ENCODE measurements around the gene CDH23. TPM values are rescaled to one million over a fixed set of nuclear protein-coding genes. Genes with fewer than 3 reads are reported as not detected.

CDH23 gene
- total RNA-seq, 1 experiment from 2014 or later, result 0.07 TPM

GRCh38 chr10:71575934-71576801 lies 179.4 kb downstream of the CDH23 start:
- BruUV-seq (replicated peaks), result no TSS peak
- peaks cover 86% of the 10 kb centered on the region for H3K27me3 Mint-ChIP-seq (ENCODE audit: unreplicated experiment)

GRCh38 chr10:71576842-71577241 lies 180.1 kb downstream of the CDH23 start:
- Mint-ChIP-seq H3K36me3 (ENCODE audit: insufficient read depth, unreplicated experiment) (no peaks in the 10 kb centered on the region), H3K4me1 (ENCODE audit: low read depth, unreplicated experiment) (no peaks in the 10 kb centered on the region), H3K9me3 (ENCODE audit: low read depth, unreplicated experiment) (no peaks in the 10 kb centered on the region), H3K27ac (ENCODE audit: unreplicated experiment) (no peak overlapping the region), H3K4me3 (ENCODE audit: low read depth, unreplicated experiment) (no peak overlapping the region), H3K27me3 (ENCODE audit: unreplicated experiment) (peaks cover 79% of the 10 kb centered on the region)
- no peak for DNase-seq
- CTCF ChIA-PET, result interaction anchor here (1.3 kb wide), 1 partner anchor 25 kb away, joined by 4 read pairs; no protein-coding TSS in a partner anchor
- TF ChIP-seq CTCF (IDR thresholded peaks at IDR 0.05; ENCODE audit: unreplicated experiment), result no peak
- BruUV-seq (replicated peaks), result no TSS peak
- intact Hi-C loops (cut with micrococcal nuclease; ENCODE audit: unreplicated experiment), result no loop called here

More at GRCh38 chr10:71575934-71576801, 179.4 kb downstream of the CDH23 start:
- no peak overlapping the region for H3K4me3 Mint-ChIP-seq (ENCODE audit: low read depth, unreplicated experiment)
- CTCF ChIA-PET, result interaction anchor here (1.3 kb wide), 1 partner anchor 26 kb away, joined by 4 read pairs; no protein-coding TSS in a partner anchor
- intact Hi-C loops (cut with micrococcal nuclease; ENCODE audit: unreplicated experiment), result no loop called here
- TF ChIP-seq CTCF (IDR thresholded peaks at IDR 0.05; ENCODE audit: unreplicated experiment), result no peak
- H3K9me3 Mint-ChIP-seq (ENCODE audit: low read depth, unreplicated experiment), result no peaks in the 10 kb centered on the region
- no peaks in the 10 kb centered on the region for H3K4me1 Mint-ChIP-seq (ENCODE audit: low read depth, unreplicated experiment)
- no peak overlapping the region for H3K27ac Mint-ChIP-seq (ENCODE audit: unreplicated experiment)
- DNase-seq, result no peak
- no peaks in the 10 kb centered on the region for H3K36me3 Mint-ChIP-seq (ENCODE audit: insufficient read depth, unreplicated experiment)

GRCh38 chr10:71577345-71577744 lies 180.6 kb downstream of the CDH23 start:
- CTCF ChIA-PET, result interaction anchor here (1.3 kb wide), 1 partner anchor 25 kb away, joined by 4 read pairs; no protein-coding TSS in a partner anchor
- no peak overlapping the region for H3K4me3 Mint-ChIP-seq (ENCODE audit: low read depth, unreplicated experiment)
- H3K4me1 Mint-ChIP-seq (ENCODE audit: low read depth, unreplicated experiment), result no peaks in the 10 kb centered on the region
- no peak for DNase-seq
- no peak overlapping the region for H3K27ac Mint-ChIP-seq (ENCODE audit: unreplicated experiment)
- no peaks in the 10 kb centered on the region for H3K36me3 Mint-ChIP-seq (ENCODE audit: insufficient read depth, unreplicated experiment)
- intact Hi-C loops (cut with micrococcal nuclease; ENCODE audit: unreplicated experiment), result no loop called here
- BruUV-seq (replicated peaks), result no TSS peak
- no peaks in the 10 kb centered on the region for H3K9me3 Mint-ChIP-seq (ENCODE audit: low read depth, unreplicated experiment)
- no peak for TF ChIP-seq CTCF (IDR thresholded peaks at IDR 0.05; ENCODE audit: unreplicated experiment)
- peaks cover 74% of the 10 kb centered on the region for H3K27me3 Mint-ChIP-seq (ENCODE audit: unreplicated experiment)

GRCh38 chr10:71578069-71578468 lies 181.3 kb downstream of the CDH23 start:
- H3K9me3 Mint-ChIP-seq (ENCODE audit: low read depth, unreplicated experiment), result no peaks in the 10 kb centered on the region
- H3K36me3 Mint-ChIP-seq (ENCODE audit: insufficient read depth, unreplicated experiment), result no peaks in the 10 kb centered on the region
- no peaks in the 10 kb centered on the region for H3K4me1 Mint-ChIP-seq (ENCODE audit: low read depth, unreplicated experiment)
- intact Hi-C loops (cut with micrococcal nuclease; ENCODE audit: unreplicated experiment), result no loop called here
- CTCF ChIA-PET, result interaction anchor here (0.6 to 1.3 kb wide), 3 partner anchors 15 to 420 kb away, joined by 3 to 4 read pairs (median 4); no protein-coding TSS in a partner anchor
- no peak overlapping the region for H3K4me3 Mint-ChIP-seq (ENCODE audit: low read depth, unreplicated experiment)
- BruUV-seq (replicated peaks), result no TSS peak
- H3K27ac Mint-ChIP-seq (ENCODE audit: unreplicated experiment), result no peak overlapping the region
- peaks cover 67% of the 10 kb centered on the region for H3K27me3 Mint-ChIP-seq (ENCODE audit: unreplicated experiment)
- TF ChIP-seq CTCF (IDR thresholded peaks at IDR 0.05; ENCODE audit: unreplicated experiment), result no peak
- no peak for DNase-seq
